HepG2 (cell line): ENCODE results near the gene CD200. TPM values are rescaled to one million over a fixed set of nuclear protein-coding genes. Genes with fewer than 3 reads are reported as not detected.

Source experiments
- ATAC-seq: fragments of 200-7000 bp; cut with Tn5 transposase; 3 replicates; pipeline ENCODE4 v1.9.1; 2020; ENCODE audit warnings: mild to moderate bottlenecking, moderate library complexity
- BruUV-seq: library from RNA; stranded (reverse); fragments of 400-500 nt; replicated peaks from 2 replicates; lab custom pipeline; 2021; lab: Mats Ljungman, UMichigan
- CTCF ChIA-PET: fragments of 300-600 bp; formaldehyde crosslinking; extraction: SDS; loops from one replicate; lab custom pipeline; 2021; ENCODE audit warnings: low total read pairs, inconsistent platforms, low intra/inter-chr PET ratio; lab: Yijun Ruan, JAX
- POLR2A ChIA-PET: fragments of 350-600 bp; sonication (Branson Sonifier 250); formaldehyde crosslinking; loops from one replicate; lab custom pipeline; 2020; ENCODE audit warnings: antibody characterized with exemption, inconsistent platforms; lab: Yijun Ruan, JAX
- DNase-seq: peaks from one replicate; pipeline ENCODE4 v3.0.0-alpha.2; 2015; ENCODE audit warnings: low spot score
- FAIRE-seq: peaks from 3 replicates; lab custom pipeline; 2011; peaks lifted over from hg19 to GRCh38; lab: Jason Lieb, UNC
- H2AFZ ChIP-seq: one replicate; pipeline ENCODE4 v1.6.1; 2011; ENCODE audit warnings: low read length, inconsistent platforms
- H3K27ac ChIP-seq: fragments of 300-600 bp; 3 replicates; pipeline ENCODE4 v1.8.0; 2011; ENCODE audit warnings: mixed run types, mild to moderate bottlenecking, mixed read lengths, low read length, inconsistent platforms; ENCODE audit not compliant: insufficient read depth; ENCODE audit errors: extremely low read length
- H3K27me3 ChIP-seq, 2 experiments: fragments of 200-600 bp in 1 of 2; 2 replicates in 1 of 2; 3 replicates in 1 of 2; pipeline versions ENCODE4 v1.6.0 to v1.8.0; 2011; ENCODE audit warnings: low read length in 2 of 2, mild to moderate bottlenecking in 2 of 2, moderate library complexity in 2 of 2, inconsistent platforms in 1 of 2; ENCODE audit not compliant: insufficient read depth in 2 of 2, control insufficient read depth in 1 of 2
- H3K36me3 ChIP-seq, 2 experiments: fragments of 200-600 bp in 1 of 2; replicated peaks in 1 of 2; 2 replicates in 1 of 2; 3 replicates in 1 of 2; pipeline versions ENCODE4 v1.5.1 to v1.8.0; 2011; ENCODE audit warnings: low read length in 2 of 2, inconsistent platforms in 1 of 2; ENCODE audit not compliant: insufficient read depth in 2 of 2, control insufficient read depth in 1 of 2
- H3K4me1 ChIP-seq: 2 replicates; pipeline ENCODE4 v1.5.1; 2012; ENCODE audit warnings: low read length, inconsistent platforms; ENCODE audit not compliant: insufficient read depth
- H3K4me2 ChIP-seq: 2 replicates; pipeline ENCODE4 v1.6.0; 2011; ENCODE audit warnings: low read depth, low read length, inconsistent platforms
- H3K4me3 ChIP-seq, 3 experiments: fragments of 200-600 bp in 1 of 3; sonication (generic), shearing (Covaris generic) in 1 of 3; replicated peaks in 1 of 3; 2 replicates each; pipeline ENCODE4 v1.5.1; 2011 to 2016; ENCODE audit warnings: low read length in 3 of 3, inconsistent platforms in 2 of 3, low read depth in 2 of 3, mild to moderate bottlenecking in 2 of 3, control low read depth in 1 of 3, mixed read lengths in 1 of 3; ENCODE audit not compliant: insufficient read depth in 1 of 3
- H3K79me2 ChIP-seq: one replicate; pipeline ENCODE4 v1.6.1; 2011; ENCODE audit warnings: low read length, inconsistent platforms; ENCODE audit not compliant: insufficient read depth
- H3K9ac ChIP-seq: 2 replicates; pipeline ENCODE4 v1.6.0; 2011; ENCODE audit warnings: mild to moderate bottlenecking, low read depth, low read length, inconsistent platforms; ENCODE audit not compliant: insufficient read depth
- H3K9me3 ChIP-seq: 2 replicates; pipeline ENCODE4 v1.5.1; 2012; ENCODE audit warnings: mild to moderate bottlenecking, low read length
- H4K20me1 ChIP-seq: 2 replicates; pipeline ENCODE4 v1.6.0; 2011; ENCODE audit warnings: inconsistent platforms, mild to moderate bottlenecking, low read length, moderate library complexity; ENCODE audit not compliant: insufficient read depth
- ADNP ChIP-seq: sonication (generic); formaldehyde crosslinking; IDR thresholded peaks from 2 replicates; pipeline ENCODE4 v1.4.0; 2020; ENCODE audit warnings: missing genetic modification reagents
- E2F2 ChIP-seq: sonication (generic); formaldehyde crosslinking; IDR thresholded peaks from 2 replicates; pipeline ENCODE4 v1.4.0; 2020; ENCODE audit warnings: missing genetic modification reagents, borderline replicate concordance
- KDM3A ChIP-seq: IDR thresholded peaks from 2 replicates; pipeline ENCODE4 v1.6.1; 2018; ENCODE audit warnings: low read depth, missing compliant biosample characterization
- NFKB2 ChIP-seq: sonication (generic); formaldehyde crosslinking; IDR thresholded peaks from 2 replicates; pipeline ENCODE4 v1.4.0; 2020; ENCODE audit warnings: missing genetic modification reagents, borderline replicate concordance
- ZFP36 ChIP-seq: fragments of 150-350 bp; IDR thresholded peaks from 2 replicates; pipeline ENCODE4 v1.6.1; 2018; ENCODE audit warnings: borderline replicate concordance, low read length, low read depth; ENCODE audit not compliant: partially characterized antibody
- ZNF562 ChIP-seq: sonication (generic); formaldehyde crosslinking; IDR thresholded peaks from 2 replicates; pipeline ENCODE4 v1.8.0; 2022; ENCODE audit warnings: missing genetic modification reagents, borderline replicate concordance
- ZNF639 ChIP-seq: conservative IDR thresholded peaks from 2 replicates; pipeline ENCODE4 v1.6.1; 2018; ENCODE audit warnings: missing genetic modification reagents
- WGBS: methylation state at CpG from one replicate; pipeline ENCODE4 v1.1.6; 2017; ENCODE audit warnings: low lambda C conversion rate; 5-methylcytosine and 5-hydroxymethylcytosine counted together
- in situ Hi-C: cut with HindIII; loops from 2 replicates; pipeline ENCODE4 v1.10.0; 2017; ENCODE audit warnings: low pct_unique_long_range_greater_than_20kb; ENCODE audit not compliant: extremely low pct_ligation_motif_present
- intact Hi-C: fragments of 100-400 bp; cut with micrococcal nuclease; formaldehyde crosslinking; loops from one replicate; pipeline ENCODE4 v1.10.0; 2022; ENCODE audit not compliant: unreplicated experiment
- polyA plus RNA-seq, 8 experiments: library from polyadenylated mRNA; depleted of rRNA in 3 of 8; stranded (reverse) in 7 of 8; unstranded in 1 of 8; fragments of >200 nt; fragmentation: Illumina TruSeq in 4 of 8; extraction: Trizol in 4 of 8; gene quantifications; 2 replicates each; pipeline versions ENCODE4 v1.2.1 to v1.2.3, GENCODE V29; 2011 to 2016; ENCODE audit warnings: low read depth in 4 of 8, missing spikeins in 1 of 8, mixed read lengths in 1 of 8; ENCODE audit not compliant: insufficient read depth in 1 of 8
- total RNA-seq, 5 experiments: library from RNA; depleted of rRNA; stranded (reverse); fragments of >200 nt; fragmentation: Illumina TruSeq; extraction: Trizol; gene quantifications; 2 replicates each; pipeline ENCODE4 v1.2.3, GENCODE V29; 2016; ENCODE audit warnings: low read depth in 1 of 5

The CD200 gene
- total and polyA plus RNA-seq, 2 of the 13 experiments (the other 11 are each of a cell fraction or from before 2014, with no cell fraction given) = not detected

DNA sequence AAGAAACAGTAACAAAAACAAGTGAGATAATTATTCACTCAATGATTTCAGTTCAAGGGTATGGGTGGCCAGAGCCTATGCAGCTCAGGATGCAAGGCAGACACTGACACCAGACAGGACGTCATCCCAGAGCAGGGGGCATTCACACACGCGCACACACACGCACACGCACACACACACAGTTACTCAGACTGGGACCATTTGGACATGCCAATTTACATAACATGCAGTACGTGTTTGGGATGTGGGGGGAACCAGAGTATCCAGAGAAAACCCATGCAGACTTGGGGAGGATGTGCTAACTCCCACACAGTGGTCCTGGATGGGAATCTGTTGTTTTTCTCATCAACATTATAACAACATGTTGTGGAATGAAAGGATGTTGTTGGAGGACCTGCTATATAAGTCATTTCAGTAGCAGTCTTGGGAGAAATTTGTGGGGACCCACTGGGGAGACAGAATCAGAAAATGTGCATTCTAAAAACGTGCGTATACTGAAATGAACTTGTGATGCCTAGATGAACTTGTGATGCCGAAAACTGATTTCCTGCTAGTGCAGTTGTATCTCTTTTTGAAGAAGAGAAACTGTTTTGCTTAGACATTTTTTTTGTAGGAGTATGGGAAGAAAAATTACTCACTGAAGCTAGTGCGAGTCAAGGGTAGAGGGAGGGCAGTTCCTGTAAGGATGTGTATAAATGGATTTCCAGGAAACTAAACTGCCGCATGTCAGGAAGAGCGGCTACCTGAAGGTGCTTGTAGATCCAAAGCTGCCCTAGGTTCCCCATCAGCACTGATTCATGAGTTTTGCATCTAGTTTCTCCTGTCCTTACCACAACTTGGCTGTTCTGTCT lies 25.2 kb downstream of the CD200 start (continued):
- TF ChIP-seq E2F2 (CRISPR knock-in tag) = no peak
- no peak for TF ChIP-seq ZFP36
- no peak for TF ChIP-seq NFKB2 (CRISPR knock-in tag)

- intact Hi-C loops = no loop called here
These were observed 27.6 kb downstream of the CD200 start for GRCh38 chr3:112360561-112360960.

More at GRCh38 chr3:112360561-112360960, 27.6 kb downstream of the CD200 start:
- no TSS peak for BruUV-seq
- CTCF ChIA-PET = no interaction called here
- Histone ChIP-seq H3K4me1 (no peaks in the 10 kb centered on the region), H3K36me3 (no peaks in the 10 kb centered on the region)
- TF ChIP-seq KDM3A (CRISPR knock-in tag) = no peak
- TF ChIP-seq ADNP (CRISPR knock-in tag) = no peak
- TF ChIP-seq ZNF562 (CRISPR knock-in tag) = no peak
- no peak for TF ChIP-seq ZNF639 (CRISPR knock-in tag)
- TF ChIP-seq, all 625 proteins: peak for 0
- DNase-seq (no peak), ATAC-seq (no peak), FAIRE-seq (no peak)
- Histone ChIP-seq H3K9me3 (no peaks in the 10 kb centered on the region), H4K20me1 (no peaks in the 10 kb centered on the region), H3K27me3 (peaks cover 0 to 4% of the 10 kb centered on the region in 2 experiments; a peak in 1 of 5 replicates), H2AFZ (no peak overlapping the region), H3K27ac (no peak overlapping the region), H3K4me2 (no peak overlapping the region), H3K79me2 (no peaks in the 10 kb centered on the region), H3K4me3 (no peak overlapping the region), H3K9ac (no peak overlapping the region)
- in situ Hi-C loops = no loop called here
- POLR2A ChIA-PET = no interaction called here
- 0% methylated on average over 2 of the region's 2 CpGs for WGBS
